H1 (cell line): ENCODE data around the gene PDE6B.

ENCODE experiments used
- CHD1 ChIP-seq: IDR thresholded peaks from 2 replicates; pipeline ENCODE4 v1.6.1; 2012; ENCODE audit warnings: low read depth, low read length, improper control_type of control experiment
- EP300 ChIP-seq, 2 experiments: IDR thresholded peaks; 1 replicate in 1 of 2; 2 replicates in 1 of 2; pipeline ENCODE4 v1.6.1; 2011 to 2012; ENCODE audit warnings: low read depth in 2 of 2, low read length in 2 of 2, mild to moderate bottlenecking in 2 of 2, borderline replicate concordance in 1 of 2, inconsistent platforms in 1 of 2, moderate library complexity in 1 of 2
- EZH2 ChIP-seq: fragments of 200-600 bp; sonication (generic); IDR thresholded peaks from 2 replicates; pipeline ENCODE4 v1.7.1; 2012; ENCODE audit warnings: low read depth, mild to moderate bottlenecking, moderate library complexity, low read length, inconsistent platforms; ENCODE audit not compliant: severe bottlenecking
- JUN ChIP-seq: IDR thresholded peaks from 2 replicates; pipeline ENCODE4 v1.6.1; 2011; ENCODE audit warnings: low read depth, mild to moderate bottlenecking, improper control_type of control experiment, low read length
- POLR2A ChIP-seq, 2 experiments: IDR thresholded peaks; 1 replicate in 1 of 2; 2 replicates in 1 of 2; pipeline ENCODE4 v1.6.1; 2011; ENCODE audit warnings: low read depth in 2 of 2, low read length in 2 of 2, mild to moderate bottlenecking in 2 of 2; ENCODE audit errors: control extremely low read depth in 1 of 2
- TBP ChIP-seq: IDR thresholded peaks from 2 replicates; pipeline ENCODE4 v1.6.1; 2011; ENCODE audit warnings: low read depth, low read length, improper control_type of control experiment
- TF ChIP-seq, protein P1 (sequence below): IDR thresholded peaks from 2 replicates; pipeline ENCODE4 v1.6.1; 2012; ENCODE audit warnings: low read length, inconsistent platforms
- TF ChIP-seq, protein P2 (sequence below), 3 experiments: IDR thresholded peaks; 1 replicate in 2 of 3; 2 replicates in 1 of 3; pipeline versions ENCODE4 v1.5.1 to v1.6.1; 2011; ENCODE audit warnings: low read length in 3 of 3, mild to moderate bottlenecking in 3 of 3, inconsistent platforms in 2 of 3, low read depth in 1 of 3, moderate library complexity in 1 of 3; ENCODE audit not compliant: insufficient read depth in 1 of 3; ENCODE audit errors: control extremely low read depth in 1 of 3
- TF ChIP-seq, protein P3 (sequence below): IDR thresholded peaks from 2 replicates; pipeline ENCODE4 v1.6.1; 2011; ENCODE audit warnings: low read depth, mild to moderate bottlenecking, low read length; ENCODE audit not compliant: insufficient read depth

DNA sequence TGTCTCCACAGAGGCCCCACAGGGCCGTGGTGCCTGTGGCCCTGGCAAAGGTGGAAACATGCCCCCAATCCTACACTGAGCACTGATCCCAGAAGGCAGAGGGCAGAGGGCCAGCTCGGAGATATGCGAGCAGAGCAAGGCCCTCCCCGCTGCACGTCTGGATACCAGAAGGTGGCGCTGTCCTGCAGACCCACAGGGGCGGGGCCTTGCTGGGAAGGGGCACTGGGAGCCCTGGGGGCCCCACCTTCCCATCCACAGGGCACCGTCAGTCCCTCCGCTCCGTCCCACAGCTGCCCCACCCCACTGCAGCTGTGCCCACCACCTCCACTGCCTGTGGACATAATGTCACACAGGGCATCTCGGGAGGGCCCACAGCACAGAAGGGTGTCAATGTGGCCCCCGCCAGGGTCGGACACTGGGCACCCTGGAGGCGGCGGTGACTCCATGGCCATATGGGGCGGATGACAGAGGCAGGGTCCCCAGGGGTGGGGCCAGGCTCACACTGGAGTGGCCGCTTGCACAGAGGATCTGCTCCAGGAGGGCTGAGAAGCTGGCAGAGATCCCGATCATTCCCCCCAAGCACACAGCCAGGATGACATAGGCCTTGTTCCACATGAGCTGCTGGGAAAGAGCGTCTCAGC lies 58.7 kb downstream of the PDE6B start:
- TF ChIP-seq EP300 (IDR thresholded peaks at IDR 0.05; ENCODE audit: borderline replicate concordance in 1 of 2, low read depth in 2 of 2, low read length in 2 of 2) (no peak), EZH2 (no peak), CHD1 (no peak), TBP (no peak), POLR2A (IDR thresholded peaks at IDR 0.05; ENCODE audit: control extremely low read depth in 1 of 2, low read depth in 2 of 2, low read length in 2 of 2) (0 out of 3 replicates have a peak, but pooled peaks of 1 of the 2 experiments have one; percentile 10), JUN (0 out of 2 replicates have a peak, but pooled peaks have one; percentile 24)
- TF ChIP-seq, protein P1, sequence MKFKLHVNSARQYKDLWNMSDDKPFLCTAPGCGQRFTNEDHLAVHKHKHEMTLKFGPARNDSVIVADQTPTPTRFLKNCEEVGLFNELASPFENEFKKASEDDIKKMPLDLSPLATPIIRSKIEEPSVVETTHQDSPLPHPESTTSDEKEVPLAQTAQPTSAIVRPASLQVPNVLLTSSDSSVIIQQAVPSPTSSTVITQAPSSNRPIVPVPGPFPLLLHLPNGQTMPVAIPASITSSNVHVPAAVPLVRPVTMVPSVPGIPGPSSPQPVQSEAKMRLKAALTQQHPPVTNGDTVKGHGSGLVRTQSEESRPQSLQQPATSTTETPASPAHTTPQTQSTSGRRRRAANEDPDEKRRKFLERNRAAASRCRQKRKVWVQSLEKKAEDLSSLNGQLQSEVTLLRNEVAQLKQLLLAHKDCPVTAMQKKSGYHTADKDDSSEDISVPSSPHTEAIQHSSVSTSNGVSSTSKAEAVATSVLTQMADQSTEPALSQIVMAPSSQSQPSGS, result no peak
- TF ChIP-seq, protein P2, sequence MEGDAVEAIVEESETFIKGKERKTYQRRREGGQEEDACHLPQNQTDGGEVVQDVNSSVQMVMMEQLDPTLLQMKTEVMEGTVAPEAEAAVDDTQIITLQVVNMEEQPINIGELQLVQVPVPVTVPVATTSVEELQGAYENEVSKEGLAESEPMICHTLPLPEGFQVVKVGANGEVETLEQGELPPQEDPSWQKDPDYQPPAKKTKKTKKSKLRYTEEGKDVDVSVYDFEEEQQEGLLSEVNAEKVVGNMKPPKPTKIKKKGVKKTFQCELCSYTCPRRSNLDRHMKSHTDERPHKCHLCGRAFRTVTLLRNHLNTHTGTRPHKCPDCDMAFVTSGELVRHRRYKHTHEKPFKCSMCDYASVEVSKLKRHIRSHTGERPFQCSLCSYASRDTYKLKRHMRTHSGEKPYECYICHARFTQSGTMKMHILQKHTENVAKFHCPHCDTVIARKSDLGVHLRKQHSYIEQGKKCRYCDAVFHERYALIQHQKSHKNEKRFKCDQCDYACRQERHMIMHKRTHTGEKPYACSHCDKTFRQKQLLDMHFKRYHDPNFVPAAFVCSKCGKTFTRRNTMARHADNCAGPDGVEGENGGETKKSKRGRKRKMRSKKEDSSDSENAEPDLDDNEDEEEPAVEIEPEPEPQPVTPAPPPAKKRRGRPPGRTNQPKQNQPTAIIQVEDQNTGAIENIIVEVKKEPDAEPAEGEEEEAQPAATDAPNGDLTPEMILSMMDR (IDR thresholded peaks at IDR 0.05; ENCODE audit: control extremely low read depth in 1 of 3, insufficient read depth in 1 of 3, low read depth in 1 of 3, low read length in 3 of 3), result peak in 2 of 3 experiments; percentile 82 to 99; a peak in 3 of 4 replicates
- TF ChIP-seq, protein P3, sequence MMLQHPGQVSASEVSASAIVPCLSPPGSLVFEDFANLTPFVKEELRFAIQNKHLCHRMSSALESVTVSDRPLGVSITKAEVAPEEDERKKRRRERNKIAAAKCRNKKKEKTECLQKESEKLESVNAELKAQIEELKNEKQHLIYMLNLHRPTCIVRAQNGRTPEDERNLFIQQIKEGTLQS, result no peak
